GM23248 (cell line): ENCODE results near the gene ZNF518B.
"Not testable (repeated sequence)": the region's sequence is repeated elsewhere in the genome, so short reads cannot be mapped to it uniquely, and the experiment has no call there.

Experiments
- EZH2 ChIP-seq: fragments of 200-600 bp; sonication (generic); IDR thresholded peaks from 2 replicates; pipeline ENCODE4 v1.6.1; 2018; ENCODE audit warnings: antibody characterized with exemption, mild to moderate bottlenecking; ENCODE audit not compliant: insufficient read depth, poor library complexity, severe bottlenecking
- EZH2phosphoT487 ChIP-seq: fragments of 200-600 bp; sonication (generic); IDR thresholded peaks from 2 replicates; pipeline ENCODE4 v1.6.1; 2018; ENCODE audit warnings: antibody characterized with exemption, moderate library complexity, mild to moderate bottlenecking, low read depth; ENCODE audit not compliant: insufficient read depth

DNA sequence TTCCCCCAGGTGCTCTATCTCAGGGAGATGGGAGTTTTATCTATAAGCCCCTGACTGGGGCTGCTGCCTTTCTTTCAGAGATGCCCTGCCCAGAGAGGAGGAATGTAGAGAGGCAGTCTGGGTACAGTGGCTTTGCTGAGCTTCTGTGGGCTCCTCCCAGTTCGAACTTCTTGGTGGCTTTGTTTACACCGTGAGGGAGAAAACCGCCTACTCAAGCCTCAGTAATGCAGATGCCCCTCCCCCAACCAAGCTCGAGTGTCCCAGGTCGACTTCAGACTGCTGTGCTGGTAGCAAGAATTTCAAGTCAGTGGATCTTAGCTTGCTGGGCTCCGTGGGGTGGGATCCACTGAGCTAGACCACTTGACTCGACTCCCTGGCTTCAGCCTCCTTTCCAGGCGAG lies 29.5 kb downstream of the ZNF518B start:
- TF ChIP-seq EZH2, EZH2phosphoT487: not testable (repeated sequence)
